Measurements from ENCODE around the gene GNAI3.

The GNAI3 gene

GRCh38 chr1:109618661-109619575, 70.5 kb downstream of the GNAI3 start:
- FAIRE-seq (no peak), DNase-seq (ENCODE audit: insufficient read length, low spot score) (no peak)
- TF ChIP-seq POLR2A (IDR thresholded peaks at IDR 0.05; ENCODE audit: low read depth, low read length) (no peak), PAX5 (IDR thresholded peaks at IDR 0.05; ENCODE audit: insufficient read depth, low read length, severe bottlenecking) (no peak), TAF1 (IDR thresholded peaks at IDR 0.05; ENCODE audit: low read depth, low read length) (no peak), POU2F2 (IDR thresholded peaks at IDR 0.05; ENCODE audit: low read depth, low read length) (no peak), POLR2AphosphoS5 (IDR thresholded peaks at IDR 0.05; ENCODE audit: low read depth, low read length) (no peak), SPI1 (IDR thresholded peaks at IDR 0.05; ENCODE audit: low read depth, low read length) (no peak; the same call in none of the 2 replicates)

GRCh38 chr1:109619576-109620400, 71.4 kb downstream of the GNAI3 start, which contains the start of the genes AMPD2 and GNAT2:
Gene AMPD2 (plus strand): TSS chr1:109619837. CDS start chr1:109621176, 1,339 bp downstream.
Gene GNAT2 (minus strand): TSS chr1:109619616. CDS start chr1:109612870, 6,746 bp downstream.
- FAIRE-seq = peak; percentile 75
- TF ChIP-seq SPI1 (IDR thresholded peaks at IDR 0.05; ENCODE audit: low read depth, low read length) (no peak; the same call in 1 of the 2 replicates), POU2F2 (IDR thresholded peaks at IDR 0.05; ENCODE audit: low read depth, low read length) (peak; percentile 48; the same call in 1 of the 2 replicates), TAF1 (IDR thresholded peaks at IDR 0.05; ENCODE audit: low read depth, low read length) (peak; percentile 48; the same call in 1 of the 2 replicates), PAX5 (IDR thresholded peaks at IDR 0.05; ENCODE audit: insufficient read depth, low read length, severe bottlenecking) (no peak), POLR2AphosphoS5 (IDR thresholded peaks at IDR 0.05; ENCODE audit: low read depth, low read length) (peak; percentile 87), POLR2A (IDR thresholded peaks at IDR 0.05; ENCODE audit: low read depth, low read length) (peak; percentile 88)
- DNase-seq (ENCODE audit: insufficient read length, low spot score) = peak; percentile 76

- no peak for DNase-seq (ENCODE audit: insufficient read length, low spot score)
- no peak for FAIRE-seq
- TF ChIP-seq POLR2A (IDR thresholded peaks at IDR 0.05; ENCODE audit: low read depth, low read length) = no peak
- TF ChIP-seq TAF1 (IDR thresholded peaks at IDR 0.05; ENCODE audit: low read depth, low read length) = no peak
Measured at GRCh38 chr1:109620401-109620791, 72.0 kb downstream of the GNAI3 start.

GRCh38 chr1:109620841-109621286, 72.4 kb downstream of the GNAI3 start:
- TF ChIP-seq POU2F2 (IDR thresholded peaks at IDR 0.05; ENCODE audit: low read depth, low read length) (no peak), SPI1 (IDR thresholded peaks at IDR 0.05; ENCODE audit: low read depth, low read length) (0 out of 2 replicates have a peak, but pooled peaks have one; percentile 10)
- DNase-seq (ENCODE audit: insufficient read length, low spot score) (peak; percentile 98), FAIRE-seq (peak; percentile 72)

GRCh38 chr1:109621379-109622136, 73.1 kb downstream of the GNAI3 start:
- TF ChIP-seq TAF1 (IDR thresholded peaks at IDR 0.05; ENCODE audit: low read depth, low read length) (no peak), POLR2A (IDR thresholded peaks at IDR 0.05; ENCODE audit: low read depth, low read length) (no peak), POLR2AphosphoS5 (IDR thresholded peaks at IDR 0.05; ENCODE audit: low read depth, low read length) (no peak), SPI1 (IDR thresholded peaks at IDR 0.05; ENCODE audit: low read depth, low read length) (no peak), PAX5 (IDR thresholded peaks at IDR 0.05; ENCODE audit: insufficient read depth, low read length, severe bottlenecking) (no peak), POU2F2 (IDR thresholded peaks at IDR 0.05; ENCODE audit: low read depth, low read length) (no peak)
- FAIRE-seq = peak; percentile 65
- DNase-seq (ENCODE audit: insufficient read length, low spot score) = no peak

- FAIRE-seq (no peak), DNase-seq (ENCODE audit: insufficient read length, low spot score) (no peak)
- TF ChIP-seq SPI1 (IDR thresholded peaks at IDR 0.05; ENCODE audit: low read depth, low read length) (no peak), POU2F2 (IDR thresholded peaks at IDR 0.05; ENCODE audit: low read depth, low read length) (no peak), TAF1 (IDR thresholded peaks at IDR 0.05; ENCODE audit: low read depth, low read length) (no peak), POLR2AphosphoS5 (IDR thresholded peaks at IDR 0.05; ENCODE audit: low read depth, low read length) (0 out of 2 replicates have a peak, but pooled peaks have one; percentile 25), POLR2A (IDR thresholded peaks at IDR 0.05; ENCODE audit: low read depth, low read length) (no peak), PAX5 (IDR thresholded peaks at IDR 0.05; ENCODE audit: insufficient read depth, low read length, severe bottlenecking) (no peak)
Measured at GRCh38 chr1:109622137-109622892, 73.9 kb downstream of the GNAI3 start.

GRCh38 chr1:109622895-109623294, 74.5 kb downstream of the GNAI3 start:
- FAIRE-seq = no peak
- no peak for DNase-seq (ENCODE audit: insufficient read length, low spot score)
- TF ChIP-seq POLR2A (IDR thresholded peaks at IDR 0.05; ENCODE audit: low read depth, low read length) (no peak), SPI1 (IDR thresholded peaks at IDR 0.05; ENCODE audit: low read depth, low read length) (no peak), TAF1 (IDR thresholded peaks at IDR 0.05; ENCODE audit: low read depth, low read length) (no peak), POLR2AphosphoS5 (IDR thresholded peaks at IDR 0.05; ENCODE audit: low read depth, low read length) (no peak), PAX5 (IDR thresholded peaks at IDR 0.05; ENCODE audit: insufficient read depth, low read length, severe bottlenecking) (no peak), POU2F2 (IDR thresholded peaks at IDR 0.05; ENCODE audit: low read depth, low read length) (no peak)

- FAIRE-seq = no peak
- TF ChIP-seq POU2F2 (IDR thresholded peaks at IDR 0.05; ENCODE audit: low read depth, low read length) (no peak), TAF1 (IDR thresholded peaks at IDR 0.05; ENCODE audit: low read depth, low read length) (no peak), SPI1 (IDR thresholded peaks at IDR 0.05; ENCODE audit: low read depth, low read length) (no peak), POLR2AphosphoS5 (IDR thresholded peaks at IDR 0.05; ENCODE audit: low read depth, low read length) (no peak), POLR2A (IDR thresholded peaks at IDR 0.05; ENCODE audit: low read depth, low read length) (no peak)
- DNase-seq (ENCODE audit: insufficient read length, low spot score) = no peak
Measured at GRCh38 chr1:109623601-109624161, 75.3 kb downstream of the GNAI3 start.
